GM18498 (cell line): ENCODE measurements around the gene C1orf232.

ENCODE experiments used
- ATAC-seq: cut with Tn5 transposase; IDR thresholded peaks from one replicate; pipeline ENCODE4 v1.9.1; 2021; ENCODE audit warnings: mild to moderate bottlenecking, moderate library complexity; ENCODE audit not compliant: unreplicated experiment

The C1orf232 gene

GRCh38 chr1:26168410-26169197 lies at the start of gene C1orf232:
Gene C1orf232, minus strand, starts transcription at chr1:26168963. Its CDS starts 464 bp downstream, at chr1:26168499.
- no peak for ATAC-seq

- no peak for ATAC-seq
These were observed 46.5 kb upstream of the C1orf232 start for GRCh38 chr1:26215246-26215645.

GRCh38 chr1:26213335-26213905 lies 44.7 kb upstream of the C1orf232 start:
- ATAC-seq: no peak

- ATAC-seq: no peak
These were observed 44.0 kb upstream of the C1orf232 start for GRCh38 chr1:26212726-26213125.

GRCh38 chr1:26210147-26210870 lies 41.5 kb upstream of the C1orf232 start:
- ATAC-seq: no peak

- no peak for ATAC-seq
These were observed 35.0 kb upstream of the C1orf232 start for GRCh38 chr1:26203642-26204318.

- no peak for ATAC-seq
These were observed 31.6 kb upstream of the C1orf232 start for GRCh38 chr1:26200413-26200812.

GRCh38 chr1:26197813-26198212 lies 29.1 kb upstream of the C1orf232 start:
- ATAC-seq: no peak

GRCh38 chr1:26197301-26197700 lies 28.5 kb upstream of the C1orf232 start:
- ATAC-seq: no peak

GRCh38 chr1:26195805-26196204 lies 27.0 kb upstream of the C1orf232 start:
- no peak for ATAC-seq

- ATAC-seq: no peak
These were observed 23.0 kb upstream of the C1orf232 start for GRCh38 chr1:26191739-26192138.

- ATAC-seq: no peak
These were observed 21.7 kb upstream of the C1orf232 start, which contains the start of gene CATSPER4 for GRCh38 chr1:26190373-26190987. Gene CATSPER4, plus strand, starts transcription at chr1:26190602. Its CDS starts 26 bp downstream, at chr1:26190628.

- no peak for ATAC-seq
These were observed 21.1 kb upstream of the C1orf232 start for GRCh38 chr1:26189751-26190275.

- ATAC-seq: no peak
These were observed 20.6 kb upstream of the C1orf232 start for GRCh38 chr1:26189331-26189730.

GRCh38 chr1:26188477-26188876 lies 19.7 kb upstream of the C1orf232 start:
- no peak for ATAC-seq

GRCh38 chr1:26187882-26188281 lies 19.1 kb upstream of the C1orf232 start:
- no peak for ATAC-seq

- ATAC-seq: no peak
These were observed 16.1 kb upstream of the C1orf232 start for GRCh38 chr1:26184883-26185282.

GRCh38 chr1:26184086-26184485 lies 15.3 kb upstream of the C1orf232 start:
- no peak for ATAC-seq

- no peak for ATAC-seq
These were observed 13.6 kb upstream of the C1orf232 start for GRCh38 chr1:26182383-26182696.

- no peak for ATAC-seq
These were observed 13.0 kb upstream of the C1orf232 start for GRCh38 chr1:26181586-26182382.
